HG02885 (cell line): Measurements from ENCODE around the gene DPH1.

Experiments used
- ATAC-seq: cut with Tn5 transposase; IDR thresholded peaks from one replicate; pipeline ENCODE4 v1.9.1; 2021; ENCODE audit warnings: mild to moderate bottlenecking; ENCODE audit not compliant: unreplicated experiment, poor library complexity

Gene DPH1

GRCh38 chr17:2047590-2047989, 17.6 kb downstream of the DPH1 start:
- no peak for ATAC-seq

- no peak for ATAC-seq
These were observed 18.9 kb downstream of the DPH1 start for GRCh38 chr17:2048805-2049204.

- peak; percentile 58 for ATAC-seq
These were observed 19.7 kb downstream of the DPH1 start for GRCh38 chr17:2049333-2050299.

DNA sequence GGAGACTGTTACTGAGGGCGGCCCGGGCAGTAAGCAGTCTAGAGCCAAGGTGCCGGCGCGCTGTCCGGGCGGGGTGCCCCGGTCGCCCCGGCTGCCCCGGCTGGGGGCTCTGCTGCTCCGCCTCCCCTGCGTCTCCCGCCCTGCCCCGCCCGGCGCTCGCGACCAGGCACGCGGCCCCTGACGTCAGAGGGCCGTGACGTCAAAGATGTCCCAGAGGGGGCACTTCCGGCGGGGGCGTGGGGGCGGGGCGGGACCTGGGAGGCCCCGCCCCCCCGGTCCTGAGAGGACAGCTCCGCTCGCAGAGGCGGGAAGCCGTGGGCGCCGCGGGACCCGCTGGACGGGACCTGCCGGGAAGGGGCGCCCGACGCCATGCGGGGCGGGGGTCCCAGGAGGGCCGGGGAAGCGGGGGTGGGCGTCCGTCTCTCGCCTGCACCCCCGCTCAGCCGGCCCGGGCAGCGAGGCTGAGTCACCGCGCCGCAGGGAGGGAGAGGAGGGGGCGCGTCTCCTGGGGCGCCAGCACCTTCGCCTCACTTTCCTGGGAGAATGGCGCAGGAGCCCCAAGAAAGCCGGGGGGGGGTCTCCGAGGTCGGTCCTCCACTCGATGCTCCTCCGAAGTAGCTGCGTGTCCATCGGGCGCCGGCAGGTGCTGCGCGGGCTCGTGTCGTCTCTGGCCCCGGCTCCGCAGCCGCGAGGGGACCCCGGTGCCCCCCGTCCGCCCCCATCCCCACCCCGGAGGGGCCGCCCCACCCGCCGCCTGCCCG, 20.5 kb downstream of the DPH1 start:
- ATAC-seq = peak; percentile 18

GRCh38 chr17:2051061-2051932, 21.3 kb downstream of the DPH1 start:
- no peak for ATAC-seq

DNA sequence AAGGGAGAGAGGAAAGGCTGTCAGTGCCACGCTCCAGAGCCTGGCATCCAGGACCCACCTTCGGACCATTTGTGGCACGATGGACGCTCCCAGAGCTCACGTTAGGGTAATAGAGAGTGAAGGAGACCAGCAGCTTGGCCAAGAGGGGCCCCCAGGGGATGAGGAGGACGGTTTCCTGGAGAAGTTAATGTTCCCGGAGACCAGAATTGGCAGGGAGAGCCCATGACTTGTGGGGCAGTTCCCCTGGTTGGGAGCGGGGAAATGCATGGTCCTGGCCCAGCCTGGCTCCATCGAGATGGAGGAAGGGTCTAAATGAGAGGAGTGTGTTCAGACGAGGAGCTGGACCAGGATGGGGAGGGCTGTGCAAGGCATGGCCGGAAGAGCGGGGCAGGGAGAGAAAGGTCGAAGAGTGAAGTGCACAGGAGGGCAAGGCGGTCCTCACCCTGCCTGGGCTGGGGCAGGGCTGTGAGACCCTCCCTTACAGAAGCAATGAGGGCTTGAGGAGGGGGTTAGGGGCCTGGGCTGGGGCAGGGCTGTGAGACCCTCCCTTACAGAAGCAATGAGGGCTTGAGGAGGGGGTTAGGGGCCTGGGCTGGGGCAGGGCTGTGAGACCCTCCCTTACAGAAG, 22.1 kb downstream of the DPH1 start:
- ATAC-seq = no peak

- ATAC-seq = no peak
These were observed 23.7 kb downstream of the DPH1 start for GRCh38 chr17:2053380-2054261.

GRCh38 chr17:2054262-2054511, 24.2 kb downstream of the DPH1 start:
- ATAC-seq = no peak

DNA sequence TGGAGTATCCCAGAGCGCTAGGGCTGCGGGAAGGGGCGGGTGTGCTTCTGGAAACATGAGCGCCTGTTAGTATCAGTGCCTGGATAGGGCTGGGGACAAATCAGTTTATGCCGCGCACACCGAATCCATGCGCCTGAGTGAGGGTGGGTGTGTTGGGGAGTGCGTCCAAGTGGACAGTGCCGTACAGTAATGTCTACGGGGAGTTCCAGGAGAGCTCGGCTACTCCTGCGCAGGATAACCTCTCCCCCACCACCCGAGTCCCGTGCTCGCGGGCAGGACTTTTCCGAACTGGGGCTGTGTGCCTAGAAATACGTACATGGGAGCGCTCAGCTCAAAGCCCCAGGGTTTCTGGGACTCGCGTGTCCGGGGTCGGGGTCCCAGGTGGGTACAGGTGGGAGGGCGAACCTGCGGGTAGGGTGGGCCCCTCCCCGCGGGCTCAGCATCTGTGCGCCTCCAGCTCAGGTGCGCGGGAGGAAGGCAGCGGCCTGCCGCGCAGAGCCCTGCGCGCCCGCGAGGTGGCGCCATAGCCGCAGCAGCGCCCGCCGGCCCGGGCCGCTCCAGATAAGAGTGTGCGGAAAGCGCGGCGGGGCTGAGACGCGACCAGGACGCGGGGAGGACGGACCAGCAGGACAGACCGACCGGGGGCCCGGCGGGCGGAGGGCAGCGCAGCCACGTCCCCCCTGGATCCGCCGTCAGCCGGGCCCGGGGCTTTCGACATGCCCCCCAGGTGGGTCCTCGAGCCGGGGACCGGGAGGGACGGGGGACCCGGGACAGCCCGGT, 24.7 kb downstream of the DPH1 start, which contains the start of gene HIC1:
Gene HIC1 (plus strand): TSS at position 592 of the 780 bp plus-strand sequence. CDS start 1,588 bp downstream, outside the sequence.
- ATAC-seq = peak; percentile 37

DNA sequence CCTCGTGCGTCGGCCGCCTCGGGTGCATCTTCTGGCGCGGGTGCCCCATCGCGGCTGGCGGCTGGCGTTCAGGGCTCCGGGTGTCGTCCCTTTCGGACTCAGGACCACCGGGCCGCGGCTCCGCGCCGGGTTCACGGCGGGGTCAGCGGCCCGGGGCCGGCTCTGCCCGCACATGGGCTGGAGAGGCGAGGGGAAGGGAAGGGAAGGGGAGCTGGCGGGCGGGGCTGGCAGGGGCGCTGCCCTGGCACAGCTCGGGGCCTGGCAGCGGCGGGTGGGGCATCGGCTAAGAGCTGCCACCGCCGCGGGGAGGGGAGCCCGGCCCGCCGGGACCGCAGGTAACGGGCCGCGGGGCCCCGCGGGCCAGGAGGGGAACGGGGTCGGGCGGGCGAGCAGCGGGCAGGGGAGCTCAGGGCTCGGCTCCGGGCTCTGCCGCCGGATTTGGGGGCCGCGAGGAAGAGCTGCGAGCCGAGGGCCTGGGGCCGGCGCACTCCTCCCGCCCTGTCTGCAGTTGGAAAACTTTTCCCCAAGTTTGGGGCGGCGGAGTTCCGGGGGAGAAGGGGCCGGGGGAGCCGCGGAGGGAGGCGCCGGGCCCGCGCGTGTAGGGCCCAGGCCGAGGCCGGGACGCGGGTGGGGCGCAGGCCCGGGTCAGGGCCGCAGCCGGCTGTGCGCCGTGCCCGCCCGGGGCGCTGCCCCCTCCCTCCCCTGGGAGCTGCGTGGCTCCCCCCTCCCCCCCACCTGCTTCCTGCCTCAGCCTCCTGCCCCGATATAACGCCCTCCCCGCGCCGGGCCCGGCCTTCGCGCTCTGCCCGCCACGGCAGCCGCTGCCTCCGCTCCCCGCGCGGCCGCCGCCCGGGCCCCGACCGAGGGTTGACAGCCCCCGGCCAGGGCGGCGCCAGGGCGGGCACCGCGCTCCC, 25.6 kb downstream of the DPH1 start:
- no peak for ATAC-seq

DNA sequence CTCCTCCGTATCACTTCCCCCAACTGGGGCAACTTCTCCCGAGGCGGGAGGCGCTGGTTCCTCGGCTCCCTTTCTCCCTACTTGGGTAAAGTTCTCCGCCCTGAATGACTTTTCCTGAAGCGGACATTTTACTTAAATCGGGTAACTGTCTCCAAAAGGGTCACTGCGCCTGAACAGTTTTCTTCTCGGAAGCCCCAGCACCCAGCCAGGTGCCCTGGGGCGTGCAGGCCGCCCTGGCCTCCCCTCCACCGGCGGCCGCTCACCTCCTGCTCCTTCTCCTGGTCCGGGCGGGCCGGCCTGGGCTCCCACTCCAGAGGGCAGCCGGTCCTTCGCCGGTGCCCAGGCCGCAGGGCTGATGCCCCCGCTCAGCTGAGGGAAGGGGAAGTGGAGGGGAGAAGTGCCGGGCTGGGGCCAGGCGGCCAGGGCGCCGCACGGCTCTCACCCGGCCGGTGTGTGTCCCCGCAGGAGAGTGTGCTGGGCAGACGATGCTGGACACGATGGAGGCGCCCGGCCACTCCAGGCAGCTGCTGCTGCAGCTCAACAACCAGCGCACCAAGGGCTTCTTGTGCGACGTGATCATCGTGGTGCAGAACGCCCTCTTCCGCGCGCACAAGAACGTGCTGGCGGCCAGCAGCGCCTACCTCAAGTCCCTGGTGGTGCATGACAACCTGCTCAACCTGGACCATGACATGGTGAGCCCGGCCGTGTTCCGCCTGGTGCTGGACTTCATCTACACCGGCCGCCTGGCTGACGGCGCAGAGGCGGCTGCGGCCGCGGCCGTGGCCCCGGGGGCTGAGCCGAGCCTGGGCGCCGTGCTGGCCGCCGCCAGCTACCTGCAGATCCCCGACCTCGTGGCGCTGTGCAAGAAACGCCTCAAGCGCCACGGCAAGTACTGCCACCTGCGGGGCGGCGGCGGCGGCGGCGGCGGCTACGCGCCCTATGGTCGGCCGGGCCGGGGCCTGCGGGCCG, 26.5 kb downstream of the DPH1 start:
- no peak for ATAC-seq

- no peak for ATAC-seq
These were observed 27.3 kb downstream of the DPH1 start for GRCh38 chr17:2057175-2057759.

DNA sequence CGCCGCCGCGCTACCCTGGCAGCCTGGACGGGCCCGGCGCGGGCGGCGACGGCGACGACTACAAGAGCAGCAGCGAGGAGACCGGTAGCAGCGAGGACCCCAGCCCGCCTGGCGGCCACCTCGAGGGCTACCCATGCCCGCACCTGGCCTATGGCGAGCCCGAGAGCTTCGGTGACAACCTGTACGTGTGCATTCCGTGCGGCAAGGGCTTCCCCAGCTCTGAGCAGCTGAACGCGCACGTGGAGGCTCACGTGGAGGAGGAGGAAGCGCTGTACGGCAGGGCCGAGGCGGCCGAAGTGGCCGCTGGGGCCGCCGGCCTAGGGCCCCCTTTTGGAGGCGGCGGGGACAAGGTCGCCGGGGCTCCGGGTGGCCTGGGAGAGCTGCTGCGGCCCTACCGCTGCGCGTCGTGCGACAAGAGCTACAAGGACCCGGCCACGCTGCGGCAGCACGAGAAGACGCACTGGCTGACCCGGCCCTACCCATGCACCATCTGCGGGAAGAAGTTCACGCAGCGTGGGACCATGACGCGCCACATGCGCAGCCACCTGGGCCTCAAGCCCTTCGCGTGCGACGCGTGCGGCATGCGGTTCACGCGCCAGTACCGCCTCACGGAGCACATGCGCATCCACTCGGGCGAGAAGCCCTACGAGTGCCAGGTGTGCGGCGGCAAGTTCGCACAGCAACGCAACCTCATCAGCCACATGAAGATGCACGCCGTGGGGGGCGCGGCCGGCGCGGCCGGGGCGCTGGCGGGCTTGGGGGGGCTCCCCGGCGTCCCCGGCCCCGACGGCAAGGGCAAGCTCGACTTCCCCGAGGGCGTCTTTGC, 28.0 kb downstream of the DPH1 start:
- ATAC-seq = no peak

GRCh38 chr17:2058586-2059546, 28.9 kb downstream of the DPH1 start:
- peak; percentile 29 for ATAC-seq
